K562 (cell line): ENCODE measurements around the gene C4orf36. TPM values are rescaled to one million over a fixed set of nuclear protein-coding genes. Genes with fewer than 3 reads are reported as not detected.

ENCODE experiments used
- CBX5 ChIP-seq: IDR thresholded peaks from 2 replicates; pipeline ENCODE4 v1.6.1; 2014; ENCODE audit warnings: low read depth, borderline replicate concordance
- CEBPG ChIP-seq, 3 experiments: fragments of 200-800 bp in 1 of 3; sonication (Bioruptor generic) in 1 of 3; sonication (generic) in 1 of 3; formaldehyde crosslinking in 1 of 3; IDR thresholded peaks in 2 of 3; conservative IDR thresholded peaks in 1 of 3; 2 replicates each; pipeline versions ENCODE4 v1.6.1 to v1.8.0; 2016 to 2022; ENCODE audit warnings: missing compliant biosample characterization in 2 of 3, missing genetic modification characterization in 2 of 3, mild to moderate bottlenecking in 1 of 3, missing genetic modification reagents in 1 of 3
- CHAMP1 ChIP-seq: fragments of 450-650 bp; IDR thresholded peaks from 2 replicates; pipeline ENCODE4 v1.6.1; 2016; ENCODE audit warnings: mild to moderate bottlenecking
- CREBBP ChIP-seq: IDR thresholded peaks from one replicate; pipeline ENCODE4 v1.6.1; 2012; ENCODE audit warnings: low read depth, mild to moderate bottlenecking, control low read depth, inconsistent platforms, low read length
- DNMT1 ChIP-seq: fragments of 450-650 bp; IDR thresholded peaks from 2 replicates; pipeline ENCODE4 v1.6.1; 2016; ENCODE audit warnings: antibody characterized with exemption, mild to moderate bottlenecking
- ETS2 ChIP-seq: IDR thresholded peaks from 2 replicates; pipeline ENCODE4 v1.6.1; 2016; ENCODE audit warnings: borderline replicate concordance, missing genetic modification characterization, mild to moderate bottlenecking, moderate library complexity, missing compliant biosample characterization; ENCODE audit not compliant: poor library complexity, severe bottlenecking
- EWSR1 ChIP-seq: fragments of 450-650 bp; IDR thresholded peaks from 2 replicates; pipeline ENCODE4 v1.6.1; 2018; ENCODE audit warnings: borderline replicate concordance, mild to moderate bottlenecking, low read depth, moderate library complexity; ENCODE audit not compliant: partially characterized antibody
- ID3 ChIP-seq, 2 experiments: fragments of 250-450 bp in 1 of 2; fragments of 450-650 bp in 1 of 2; sonication (Bioruptor Pico) in 1 of 2; IDR thresholded peaks; 2 replicates each; pipeline versions ENCODE4 v1.6.1 to v1.8.0; 2016 to 2021; ENCODE audit warnings: mild to moderate bottlenecking in 2 of 2, moderate library complexity in 2 of 2, missing compliant biosample characterization in 1 of 2, missing genetic modification characterization in 1 of 2
- IFI16 ChIP-seq: fragments of 250-450 bp; sonication (Bioruptor Pico); IDR thresholded peaks from 2 replicates; pipeline ENCODE4 v2.1.2; 2022; ENCODE audit warnings: mild to moderate bottlenecking, inconsistent platforms
- KAT7 ChIP-seq: sonication (generic); formaldehyde crosslinking; IDR thresholded peaks from 2 replicates; pipeline ENCODE4 v1.8.0; 2022; ENCODE audit warnings: missing genetic modification reagents, mild to moderate bottlenecking, borderline replicate concordance
- KDM1A ChIP-seq, 2 experiments: fragments of 450-650 bp; IDR thresholded peaks; 2 replicates each; pipeline ENCODE4 v1.6.1; 2016; ENCODE audit warnings: mild to moderate bottlenecking in 2 of 2
- KLF10 ChIP-seq: fragments of 250-450 bp; sonication (Bioruptor Pico); IDR thresholded peaks from 2 replicates; pipeline ENCODE4 v1.6.1; 2021; ENCODE audit warnings: matching md5 sums
- MAFF ChIP-seq: IDR thresholded peaks from 2 replicates; pipeline ENCODE4 v1.6.1; 2012; ENCODE audit warnings: low read length, improper control_type of control experiment
- MTA2 ChIP-seq: fragments of 450-650 bp; IDR thresholded peaks from 2 replicates; pipeline ENCODE4 v1.6.1; 2016; ENCODE audit warnings: low read depth
- NONO ChIP-seq, 2 experiments: fragments of 200-400 bp in 1 of 2; fragments of 450-650 bp in 1 of 2; formaldehyde crosslinking in 1 of 2; IDR thresholded peaks; 2 replicates each; pipeline ENCODE4 v1.6.1; 2017; ENCODE audit warnings: low read depth in 2 of 2, mild to moderate bottlenecking in 2 of 2, moderate library complexity in 2 of 2, low read length in 1 of 2
- PML ChIP-seq: IDR thresholded peaks from 2 replicates; pipeline ENCODE4 v1.6.1; 2012; ENCODE audit warnings: low read length, inconsistent platforms
- POLR2AphosphoS5 ChIP-seq: IDR thresholded peaks from 2 replicates; pipeline ENCODE4 v1.6.1; 2011; ENCODE audit warnings: mild to moderate bottlenecking, low read depth, low read length, moderate library complexity; ENCODE audit not compliant: control insufficient read depth, insufficient read depth
- SMARCA4 ChIP-seq: fragments of 450-650 bp; IDR thresholded peaks from 2 replicates; pipeline ENCODE4 v1.6.1; 2016
- SRSF9 ChIP-seq: fragments of 200-400 bp; formaldehyde crosslinking; IDR thresholded peaks from 2 replicates; pipeline ENCODE4 v1.6.1; 2017; ENCODE audit warnings: low read depth, low read length, borderline replicate concordance
- STAT6 ChIP-seq: sonication (generic); formaldehyde crosslinking; IDR thresholded peaks from 2 replicates; pipeline ENCODE4 v1.8.1; 2023; ENCODE audit warnings: mild to moderate bottlenecking, missing genetic modification reagents
- TOE1 ChIP-seq, 2 experiments: fragments of 450-650 bp in 1 of 2; sonication (generic) in 1 of 2; formaldehyde crosslinking in 1 of 2; IDR thresholded peaks; 2 replicates each; pipeline versions ENCODE4 v1.7.1 to v1.8.0; 2016 to 2022; ENCODE audit warnings: borderline replicate concordance in 2 of 2, mild to moderate bottlenecking in 2 of 2, antibody characterized with exemption in 1 of 2, inconsistent platforms in 1 of 2, low read depth in 1 of 2, missing genetic modification reagents in 1 of 2, moderate library complexity in 1 of 2
- TRIM24 ChIP-seq, 2 experiments: fragments of 450-650 bp; IDR thresholded peaks; 2 replicates each; pipeline ENCODE4 v1.6.1; 2016
- XRCC3 ChIP-seq: fragments of 450-650 bp; IDR thresholded peaks from 2 replicates; pipeline ENCODE4 v1.6.1; 2017; ENCODE audit warnings: mild to moderate bottlenecking, moderate library complexity
- ZFX ChIP-seq: sonication (generic); formaldehyde crosslinking; IDR thresholded peaks from 2 replicates; pipeline ENCODE4 v1.8.0; 2022; ENCODE audit warnings: mild to moderate bottlenecking, missing genetic modification reagents, moderate library complexity
- polyA plus RNA-seq, 8 experiments: library from polyadenylated mRNA; depleted of rRNA in 4 of 8; stranded (reverse) in 5 of 8; unstranded in 3 of 8; fragments of >200 nt; fragmentation: Nextera tagmentation in 2 of 8; fragmentation: Illumina TruSeq in 1 of 8; extraction: Ambion mirVana in 2 of 8; extraction: Trizol in 1 of 8; gene quantifications; 2 replicates each; pipeline versions ENCODE4 v1.2.1 to v1.2.3, GENCODE V29; 2011 to 2014; ENCODE audit warnings: inconsistent platforms in 1 of 8, missing spikeins in 1 of 8
- total RNA-seq, 7 experiments: library from RNA; depleted of rRNA in 6 of 7; stranded (reverse); fragments of >200 nt in 6 of 7; fragmentation: Illumina TruSeq in 2 of 7; extraction: Trizol in 2 of 7; gene quantifications; 2 replicates each; pipeline versions ENCODE4 v1.2.1 to v1.2.3, GENCODE V29; 2011 to 2021; ENCODE audit warnings: low replicate concordance in 1 of 7

The C4orf36 gene
- total and polyA plus RNA-seq, 9 of the 15 experiments (the other 6 are each of a cell fraction or from before 2014, with no cell fraction given), result 0.14 to 0.45 (median 0.20) TPM; not detected in 5

DNA sequence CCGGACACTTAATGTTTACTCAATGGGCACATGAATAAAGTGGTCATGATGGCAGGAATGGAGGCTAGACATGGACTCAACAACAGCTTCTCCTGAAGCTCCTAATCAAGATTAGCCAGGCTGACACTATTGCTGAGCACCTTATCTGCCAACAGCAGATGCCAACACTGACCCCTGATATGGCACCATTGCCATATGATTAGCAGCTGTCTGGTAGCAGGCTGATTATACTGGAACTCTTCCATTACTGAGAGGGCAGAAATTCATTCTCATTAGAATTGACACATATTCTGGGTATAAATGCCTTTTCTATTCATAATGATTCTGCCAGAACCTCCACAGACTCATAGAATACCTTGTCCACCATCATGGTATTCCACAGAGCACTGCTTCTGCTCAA is 24.2 kb upstream of the C4orf36 start (continued):
- no peak for TF ChIP-seq CHAMP1
- peak; percentile 79 to 83 for TF ChIP-seq TRIM24 (IDR thresholded peaks at IDR 0.05)
- TF ChIP-seq ETS2, result no peak
- no peak for TF ChIP-seq TOE1 (IDR thresholded peaks at IDR 0.05; ENCODE audit: borderline replicate concordance)
- no peak for TF ChIP-seq TOE1 (CRISPR knock-in tag; IDR thresholded peaks at IDR 0.05; ENCODE audit: borderline replicate concordance, low read depth)
- no peak for TF ChIP-seq MAFF
- TF ChIP-seq ID3 (CRISPR knock-in tag; IDR thresholded peaks at IDR 0.05), result no peak
- no peak; the same call in 1 of the 2 replicates for TF ChIP-seq ID3 (tag; IDR thresholded peaks at IDR 0.05)
- TF ChIP-seq EWSR1, result no peak
- no peak for TF ChIP-seq CBX5
- TF ChIP-seq STAT6 (CRISPR knock-in tag), result no peak
- TF ChIP-seq SMARCA4, result peak; percentile 64; the same call in 1 of the 2 replicates
- TF ChIP-seq NONO (IDR thresholded peaks at IDR 0.05; ENCODE audit: low read depth in 2 of 2, low read length in 1 of 2), result no peak
- TF ChIP-seq DNMT1, result no peak
- no peak for TF ChIP-seq XRCC3
- no peak for TF ChIP-seq IFI16 (CRISPR knock-in tag)
- TF ChIP-seq POLR2AphosphoS5, result peak; percentile 84
- TF ChIP-seq PML, result peak; percentile 80
- no peak for TF ChIP-seq KDM1A (IDR thresholded peaks at IDR 0.05)
- TF ChIP-seq SRSF9, result no peak
- no peak for TF ChIP-seq KLF10 (CRISPR knock-in tag)
- TF ChIP-seq CEBPG (CRISPR knock-in tag; IDR thresholded peaks at IDR 0.05), result no peak
- no peak for TF ChIP-seq CEBPG (tag; conservative IDR thresholded peaks at IDR 0.05 in 1 of 2, IDR thresholded peaks at IDR 0.05 in 1 of 2)
- TF ChIP-seq KAT7 (CRISPR knock-in tag), result no peak
- TF ChIP-seq ZFX, result no peak
- no peak for TF ChIP-seq CREBBP
- peak; percentile 73 for TF ChIP-seq MTA2
